ENCODE results near the gene CYP11A1.

CYP11A1 gene

DNA sequence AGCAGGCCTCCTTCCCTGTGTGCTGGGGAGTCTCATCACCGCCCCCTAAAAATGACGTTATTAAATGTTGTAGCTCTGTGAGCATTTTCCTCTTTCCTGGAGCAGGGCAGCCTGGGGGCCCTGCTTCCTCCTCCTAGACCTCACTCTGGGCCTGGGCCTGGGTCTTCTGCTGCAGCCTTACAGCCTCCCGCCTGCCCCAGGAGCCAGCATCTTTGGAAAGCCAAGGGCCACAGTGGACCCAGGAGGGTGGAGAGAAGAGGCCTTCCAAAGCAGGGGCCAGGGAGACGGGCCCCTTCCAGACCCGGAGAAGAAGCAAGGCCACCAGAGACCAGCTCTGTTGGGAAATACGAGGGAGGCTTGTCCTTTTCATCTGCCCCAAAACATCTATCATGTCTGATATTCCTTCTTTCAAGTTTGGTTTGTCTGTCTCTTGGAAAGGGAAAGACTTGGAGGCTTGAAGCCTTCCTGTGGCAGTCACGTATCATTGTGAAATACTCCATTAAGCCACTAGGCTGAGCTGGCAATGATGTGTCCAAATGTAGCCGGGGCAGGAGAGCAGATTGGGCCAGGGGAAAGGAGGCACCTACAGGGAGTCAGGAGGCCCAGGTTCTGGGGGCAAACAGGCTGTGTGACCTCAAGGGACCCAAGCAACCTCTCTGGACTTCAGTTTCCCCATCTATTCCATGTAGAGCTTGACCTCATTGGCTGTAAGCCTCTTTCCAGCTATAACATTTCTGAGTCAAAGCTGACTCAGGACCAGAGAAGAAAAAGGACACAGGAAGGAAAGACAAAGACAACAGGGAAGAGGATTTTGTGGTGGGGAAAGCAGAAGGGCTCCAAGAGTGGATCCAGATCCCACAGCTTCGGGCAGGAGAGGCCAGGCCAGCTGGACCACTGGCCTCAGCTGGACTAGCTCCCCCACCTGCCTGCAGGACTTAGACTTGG is 31.1 kb downstream of the CYP11A1 start:
- no peak overlapping the region for H3K9ac ChIP-seq (ENCODE audit: low read depth, low read length, poor library complexity, severe bottlenecking)

DNA sequence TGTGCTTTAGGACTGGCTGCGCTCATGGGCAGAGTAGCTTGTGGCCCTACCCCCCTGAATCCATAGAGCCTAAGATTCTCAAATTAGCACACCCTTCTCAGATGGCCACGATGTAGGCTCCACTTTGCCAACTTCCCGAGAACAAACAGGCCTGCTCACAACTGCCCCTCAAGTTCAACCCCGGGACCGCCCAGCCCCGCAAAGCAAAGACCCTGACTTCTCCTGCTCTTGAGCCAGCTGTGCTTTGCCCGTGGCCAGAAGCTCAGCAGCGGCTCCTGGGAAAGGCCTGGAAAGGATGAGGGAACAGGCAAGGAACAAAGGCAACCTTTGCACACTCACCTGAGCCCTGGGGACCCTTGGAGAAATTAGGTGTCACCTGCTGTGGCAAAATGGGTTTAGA is 32.0 kb downstream of the CYP11A1 start:
- no peak overlapping the region for H2AFZ ChIP-seq (ENCODE audit: low read length)
- no peak overlapping the region for H3K4me2 ChIP-seq (ENCODE audit: low read depth, low read length, poor library complexity, severe bottlenecking)
- no peak overlapping the region for H3K9ac ChIP-seq (ENCODE audit: low read depth, low read length, poor library complexity, severe bottlenecking)
- H3F3A ChIP-seq (ENCODE audit: low read depth): no peaks in the 10 kb centered on the region
- no peak for TF ChIP-seq EZH2phosphoT487 (IDR thresholded peaks at IDR 0.05; ENCODE audit: borderline replicate concordance)
- TF ChIP-seq, protein P1, sequence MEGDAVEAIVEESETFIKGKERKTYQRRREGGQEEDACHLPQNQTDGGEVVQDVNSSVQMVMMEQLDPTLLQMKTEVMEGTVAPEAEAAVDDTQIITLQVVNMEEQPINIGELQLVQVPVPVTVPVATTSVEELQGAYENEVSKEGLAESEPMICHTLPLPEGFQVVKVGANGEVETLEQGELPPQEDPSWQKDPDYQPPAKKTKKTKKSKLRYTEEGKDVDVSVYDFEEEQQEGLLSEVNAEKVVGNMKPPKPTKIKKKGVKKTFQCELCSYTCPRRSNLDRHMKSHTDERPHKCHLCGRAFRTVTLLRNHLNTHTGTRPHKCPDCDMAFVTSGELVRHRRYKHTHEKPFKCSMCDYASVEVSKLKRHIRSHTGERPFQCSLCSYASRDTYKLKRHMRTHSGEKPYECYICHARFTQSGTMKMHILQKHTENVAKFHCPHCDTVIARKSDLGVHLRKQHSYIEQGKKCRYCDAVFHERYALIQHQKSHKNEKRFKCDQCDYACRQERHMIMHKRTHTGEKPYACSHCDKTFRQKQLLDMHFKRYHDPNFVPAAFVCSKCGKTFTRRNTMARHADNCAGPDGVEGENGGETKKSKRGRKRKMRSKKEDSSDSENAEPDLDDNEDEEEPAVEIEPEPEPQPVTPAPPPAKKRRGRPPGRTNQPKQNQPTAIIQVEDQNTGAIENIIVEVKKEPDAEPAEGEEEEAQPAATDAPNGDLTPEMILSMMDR (conservative IDR thresholded peaks at IDR 0.05; ENCODE audit: low read length): no peak
- no peaks in the 10 kb centered on the region for H3K9me3 ChIP-seq (ENCODE audit: insufficient read depth, low read depth, low read length)
- H4K20me1 ChIP-seq (ENCODE audit: insufficient read depth, low read length, poor library complexity, severe bottlenecking): no peaks in the 10 kb centered on the region
- H3K9me2 ChIP-seq (replicated peaks; ENCODE audit: low read depth, low read length): no peaks in the 10 kb centered on the region
- H3K79me2 ChIP-seq (ENCODE audit: insufficient read depth, low read length): no peaks in the 10 kb centered on the region
- H3K36me3 ChIP-seq (ENCODE audit: insufficient read depth, low read length): no peaks in the 10 kb centered on the region
- no peaks in the 10 kb centered on the region for H3K4me1 ChIP-seq (ENCODE audit: insufficient read depth, low read length, poor library complexity, severe bottlenecking)
- H3K27me3 ChIP-seq (ENCODE audit: insufficient read depth, low read length, poor library complexity, severe bottlenecking): no peaks in the 10 kb centered on the region
- H3K4me3 ChIP-seq (ENCODE audit: low read length, poor library complexity, severe bottlenecking): no peak overlapping the region

More for the DNA sequence above, 31.1 kb downstream of the CYP11A1 start:
- Histone ChIP-seq H3F3A (ENCODE audit: low read depth) (no peaks in the 10 kb centered on the region), H3K79me2 (ENCODE audit: insufficient read depth, low read length) (no peaks in the 10 kb centered on the region), H3K9me3 (ENCODE audit: insufficient read depth, low read depth, low read length) (no peaks in the 10 kb centered on the region), H3K4me1 (ENCODE audit: insufficient read depth, low read length, poor library complexity, severe bottlenecking) (no peaks in the 10 kb centered on the region), H3K36me3 (ENCODE audit: insufficient read depth, low read length) (no peaks in the 10 kb centered on the region), H4K20me1 (ENCODE audit: insufficient read depth, low read length, poor library complexity, severe bottlenecking) (no peaks in the 10 kb centered on the region), H3K4me3 (ENCODE audit: low read length, poor library complexity, severe bottlenecking) (no peak overlapping the region), H3K4me2 (ENCODE audit: low read depth, low read length, poor library complexity, severe bottlenecking) (no peak overlapping the region), H2AFZ (ENCODE audit: low read length) (no peak overlapping the region), H3K9me2 (replicated peaks; ENCODE audit: low read depth, low read length) (no peaks in the 10 kb centered on the region), H3K27me3 (ENCODE audit: insufficient read depth, low read length, poor library complexity, severe bottlenecking) (no peaks in the 10 kb centered on the region)
- TF ChIP-seq EZH2phosphoT487 (IDR thresholded peaks at IDR 0.05; ENCODE audit: borderline replicate concordance): no peak
- TF ChIP-seq, protein P1 (conservative IDR thresholded peaks at IDR 0.05; ENCODE audit: low read length): no peak

DNA sequence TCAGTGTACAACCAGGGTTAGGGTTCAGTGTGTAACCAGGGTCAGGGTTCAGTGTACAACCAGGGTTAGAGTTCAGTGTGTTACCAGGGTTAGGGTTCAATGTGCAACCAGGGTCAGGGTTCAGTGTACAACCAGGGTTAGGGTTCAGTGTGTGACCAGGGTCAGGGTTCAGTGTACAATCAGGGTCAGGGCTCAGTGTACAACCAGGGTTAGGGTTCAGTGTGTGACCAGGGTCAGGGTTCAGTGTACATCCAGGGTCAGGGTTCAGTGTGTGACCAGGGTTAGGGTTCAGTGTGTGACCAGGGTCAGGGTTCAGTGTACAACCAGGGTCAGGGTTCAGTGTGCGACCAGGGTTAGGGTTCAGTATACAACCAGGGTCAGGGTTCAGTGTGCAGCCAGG is 33.3 kb downstream of the CYP11A1 start:
- Histone ChIP-seq H2AFZ (ENCODE audit: low read length) (no peak overlapping the region), H3K9me2 (replicated peaks; ENCODE audit: low read depth, low read length) (no peaks in the 10 kb centered on the region), H3K4me2 (ENCODE audit: low read depth, low read length, poor library complexity, severe bottlenecking) (no peak overlapping the region), H3K79me2 (ENCODE audit: insufficient read depth, low read length) (no peaks in the 10 kb centered on the region), H3F3A (ENCODE audit: low read depth) (no peaks in the 10 kb centered on the region), H4K20me1 (ENCODE audit: insufficient read depth, low read length, poor library complexity, severe bottlenecking) (no peaks in the 10 kb centered on the region), H3K9me3 (ENCODE audit: insufficient read depth, low read depth, low read length) (no peaks in the 10 kb centered on the region), H3K4me1 (ENCODE audit: insufficient read depth, low read length, poor library complexity, severe bottlenecking) (peaks cover 3% of the 10 kb centered on the region), H3K36me3 (ENCODE audit: insufficient read depth, low read length) (no peaks in the 10 kb centered on the region), H3K9ac (ENCODE audit: low read depth, low read length, poor library complexity, severe bottlenecking) (no peak overlapping the region), H3K4me3 (ENCODE audit: low read length, poor library complexity, severe bottlenecking) (no peak overlapping the region), H3K27me3 (ENCODE audit: insufficient read depth, low read length, poor library complexity, severe bottlenecking) (no peaks in the 10 kb centered on the region)
- no peak for TF ChIP-seq EZH2phosphoT487 (IDR thresholded peaks at IDR 0.05; ENCODE audit: borderline replicate concordance)
- TF ChIP-seq, protein P1 (conservative IDR thresholded peaks at IDR 0.05; ENCODE audit: low read length): no peak
